HCT116 (cell line): ENCODE results near the gene GNAS-AS1. TPM values are rescaled to one million over a fixed set of nuclear protein-coding genes. Genes with fewer than 3 reads are reported as not detected.

Experiments used
- ATAC-seq: fragments of 200-7000 bp; cut with Tn5 transposase; 2 replicates; pipeline ENCODE4 v1.9.1; 2020; ENCODE audit warnings: mild to moderate bottlenecking, moderate library complexity
- Bru-seq: library from RNA; stranded (reverse); fragments of 400-500 nt; gene quantifications from one replicate; lab custom pipeline; 2021; lab: Mats Ljungman, UMichigan
- BruChase-seq, 2 experiments: library from RNA; stranded (reverse); fragments of 400-500 nt; gene quantifications; one replicate each; lab custom pipeline; 2021; lab: Mats Ljungman, UMichigan
- BruUV-seq: library from RNA; stranded (reverse); fragments of 400-500 nt; replicated peaks from 2 replicates; lab custom pipeline; 2021; lab: Mats Ljungman, UMichigan
- CTCF ChIA-PET: fragments of 300-600 bp; sonication (Branson Sonifier 250); formaldehyde crosslinking; loops from one replicate; lab custom pipeline; 2021; ENCODE audit warnings: antibody characterized with exemption; lab: Charles Lee
- POLR2A ChIA-PET: fragments of 300-600, 350-600 bp; sonication (Branson Sonifier 250); formaldehyde crosslinking; loops from one replicate; lab custom pipeline; 2021; ENCODE audit warnings: antibody characterized with exemption; lab: Charles Lee
- RAD21 ChIA-PET, 2 experiments: fragments of 300-600 bp; sonication (Branson Sonifier 250); formaldehyde crosslinking; loops; one replicate each; lab custom pipeline; 2023; ENCODE audit warnings: low total read pairs in 2 of 2; ENCODE audit not compliant: uncharacterized antibody in 2 of 2, unreplicated experiment in 2 of 2, low non-redundant PET in 1 of 2; lab: Charles Lee
- DNase-seq: peaks from one replicate; pipeline ENCODE4 v3.0.0-alpha.2; 2010; ENCODE audit warnings: low read depth, low spot score
- H2AFZ ChIP-seq: fragments of 200-600 bp; shearing (Covaris generic), sonication (generic); 2 replicates; pipeline ENCODE4 v1.6.1; 2017; ENCODE audit warnings: low read depth, mixed run types, mixed read lengths, antibody characterized with exemption, low read length; ENCODE audit not compliant: poor library complexity, severe bottlenecking
- H3K27ac ChIP-seq: 2 replicates; pipeline ENCODE4 v1.5.1; 2012; ENCODE audit warnings: low read depth, low read length
- H3K27me3 ChIP-seq: fragments of 200-600 bp; sonication (generic); 2 replicates; pipeline ENCODE4 v1.6.1; 2016; ENCODE audit warnings: mixed run types, low read length, mixed read lengths; ENCODE audit not compliant: insufficient read depth
- H3K36me3 ChIP-seq, 2 experiments: fragments of 200-500 bp in 1 of 2; fragments of 200-600 bp in 1 of 2; sonication (Bioruptor generic) in 1 of 2; sonication (generic) in 1 of 2; 2 replicates each; pipeline versions ENCODE4 v1.5.1 to v1.6.1; 2014 to 2016; ENCODE audit warnings: low read length in 2 of 2, inconsistent platforms in 1 of 2, mixed read lengths in 1 of 2, mixed run types in 1 of 2; ENCODE audit not compliant: insufficient read depth in 2 of 2, control insufficient read depth in 1 of 2
- H3K4me1 ChIP-seq, 2 experiments: fragments of 200-600 bp in 1 of 2; sonication (generic) in 1 of 2; 2 replicates each; pipeline versions ENCODE4 v1.5.1 to v1.6.1; 2012 to 2017; ENCODE audit warnings: low read length in 2 of 2, inconsistent platforms in 1 of 2, mild to moderate bottlenecking in 1 of 2, mixed read lengths in 1 of 2, mixed run types in 1 of 2, moderate library complexity in 1 of 2; ENCODE audit not compliant: insufficient read depth in 2 of 2, control insufficient read depth in 1 of 2
- H3K4me2 ChIP-seq: fragments of 200-600 bp; sonication (generic); 2 replicates; pipeline ENCODE4 v1.6.1; 2017; ENCODE audit warnings: mixed run types, low read length, mixed read lengths
- H3K4me3 ChIP-seq, 2 experiments: fragments of 200-600 bp in 1 of 2; sonication (generic) in 1 of 2; replicated peaks in 1 of 2; 2 replicates each; pipeline ENCODE4 v1.5.1; 2011 to 2016; ENCODE audit warnings: low read length in 2 of 2, control low read depth in 1 of 2, low read depth in 1 of 2, mild to moderate bottlenecking in 1 of 2, mixed read lengths in 1 of 2, mixed run types in 1 of 2
- H3K79me2 ChIP-seq: fragments of 200-600 bp; sonication (generic); 2 replicates; pipeline ENCODE4 v1.6.1; 2017; ENCODE audit warnings: mild to moderate bottlenecking, mixed run types, low read length, moderate library complexity, mixed read lengths; ENCODE audit not compliant: insufficient read depth
- H3K9ac ChIP-seq: fragments of 200-600 bp; sonication (generic); 2 replicates; pipeline ENCODE4 v1.6.1; 2016; ENCODE audit warnings: low read length, mixed read lengths
- H3K9me2 ChIP-seq: fragments of 200-600 bp; sonication (generic), shearing (Covaris generic); 2 replicates; pipeline ENCODE4 v1.6.1; 2017; ENCODE audit warnings: mixed run types, mild to moderate bottlenecking, moderate library complexity; ENCODE audit not compliant: insufficient read depth
- H3K9me3 ChIP-seq, 2 experiments: fragments of 200-500 bp in 1 of 2; fragments of 200-600 bp in 1 of 2; sonication (Bioruptor generic) in 1 of 2; sonication (generic) in 1 of 2; 2 replicates each; pipeline ENCODE4 v1.6.1; 2014 to 2017; ENCODE audit warnings: low read length in 2 of 2, mixed read lengths in 2 of 2, inconsistent platforms in 1 of 2, low read depth in 1 of 2, mild to moderate bottlenecking in 1 of 2, mixed run types in 1 of 2, moderate library complexity in 1 of 2; ENCODE audit not compliant: control insufficient read depth in 1 of 2, insufficient read depth in 1 of 2
- H4K20me1 ChIP-seq: fragments of 200-600 bp; sonication (generic), shearing (Covaris generic); 2 replicates; pipeline ENCODE4 v1.6.1; 2017; ENCODE audit warnings: mixed run types, mild to moderate bottlenecking, moderate library complexity; ENCODE audit not compliant: insufficient read depth
- CEBPB ChIP-seq: IDR thresholded peaks from 2 replicates; pipeline ENCODE4 v1.6.1; 2012; ENCODE audit warnings: low read depth
- EGR1 ChIP-seq: IDR thresholded peaks from 2 replicates; pipeline ENCODE4 v1.6.1; 2012; ENCODE audit warnings: low read depth
- ELF1 ChIP-seq: IDR thresholded peaks from 2 replicates; pipeline ENCODE4 v1.6.1; 2012; ENCODE audit warnings: low read depth, borderline replicate concordance
- FOSL1 ChIP-seq: IDR thresholded peaks from 2 replicates; pipeline ENCODE4 v1.6.1; 2012; ENCODE audit warnings: low read depth
- POLR2A ChIP-seq: IDR thresholded peaks from 2 replicates; pipeline ENCODE4 v1.7.0; 2011; ENCODE audit warnings: borderline replicate concordance; ENCODE audit not compliant: insufficient read depth, insufficient read length; ENCODE audit errors: extremely low read depth
- POLR2AphosphoS5 ChIP-seq: IDR thresholded peaks from 2 replicates; pipeline ENCODE4 v1.6.1; 2011; ENCODE audit warnings: mild to moderate bottlenecking, low read depth, low read length, moderate library complexity
- ZNF274 ChIP-seq: fragments of 200-500 bp; sonication (Bioruptor generic); IDR thresholded peaks from 2 replicates; pipeline ENCODE4 v1.6.1; 2014; ENCODE audit warnings: mild to moderate bottlenecking, low read depth, low read length, inconsistent platforms
- intact Hi-C: fragments of 100-400 bp; cut with micrococcal nuclease; formaldehyde crosslinking; loops from 2 replicates; pipeline ENCODE4 v1.10.0; 2022
- long read RNA-seq: library from polyadenylated mRNA; unstranded; transcript quantifications from one replicate; pipeline ENCODE4 v2.0.0, GENCODE V29; 2021; ENCODE audit not compliant: unreplicated experiment
- polyA plus RNA-seq: library from polyadenylated mRNA; unstranded; fragments of >200 nt; gene quantifications from 2 replicates; pipeline ENCODE4 v1.2.1, GENCODE V29; 2012; ENCODE audit warnings: missing spikeins
- total RNA-seq: library from RNA; stranded (reverse); gene quantifications from one replicate; pipeline ENCODE4 v1.2.1, GENCODE V29; 2021; ENCODE audit not compliant: unreplicated experiment
- TF ChIP-seq, protein P1 (sequence below), 3 experiments: fragments of 200-600 bp in 1 of 3; sonication (generic) in 1 of 3; IDR thresholded peaks in 2 of 3; conservative IDR thresholded peaks in 1 of 3; 2 replicates each; pipeline ENCODE4 v1.5.1; 2012 to 2017; ENCODE audit warnings: low read depth in 2 of 3, low read length in 2 of 3, antibody characterized with exemption in 1 of 3, borderline replicate concordance in 1 of 3, control low read depth in 1 of 3, mild to moderate bottlenecking in 1 of 3, mixed read lengths in 1 of 3, mixed run types in 1 of 3, moderate library complexity in 1 of 3; ENCODE audit not compliant: insufficient read depth in 1 of 3

Gene GNAS-AS1
- total RNA-seq (not detected), Bru-seq, nascent RNA (percentile 34 among the genes with signal in this experiment), BruChase-seq, experiment 1, labeled RNA remaining after a 6-hour chase (percentile 37 among the genes with signal in this experiment), BruChase-seq, experiment 2, labeled RNA remaining after a 2-hour chase (percentile 38 among the genes with signal in this experiment)
- polyA plus RNA-seq: not detected in 2 replicates
- long read RNA-seq: 0 reads

DNA sequence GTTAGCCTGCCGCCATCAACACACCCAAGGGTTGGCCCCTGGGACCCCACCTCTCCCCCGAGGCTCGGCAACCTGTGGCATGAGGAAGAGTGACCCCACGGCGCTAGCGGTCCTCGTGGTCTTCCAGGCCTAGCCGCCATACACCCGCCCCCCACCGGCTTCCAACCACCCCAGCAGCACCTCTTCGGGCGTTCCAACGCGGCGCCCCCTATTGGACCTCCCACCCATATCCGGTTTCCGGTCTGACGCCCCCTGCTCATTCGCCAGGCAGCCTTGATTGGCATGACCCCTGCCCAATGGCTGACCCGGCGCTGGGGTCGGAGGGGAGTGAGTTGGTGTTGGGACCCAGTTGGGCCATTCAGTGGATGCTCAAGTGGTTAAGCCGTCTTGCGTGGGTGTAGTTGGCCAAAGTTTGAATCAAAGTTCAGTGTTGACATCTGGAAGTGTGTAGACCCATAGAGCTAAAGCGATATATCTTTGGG is at the start of gene GNAS-AS1:
TSS of gene GNAS-AS1 (minus strand) at position 210 of the 482 bp plus-strand sequence.
- no peaks in the 10 kb centered on the region for H3K9me3 ChIP-seq
- DNase-seq (no peak), ATAC-seq (no peak)
- no peak within 1 kb of the TSS for H3K27ac ChIP-seq
- no peaks in the 10 kb centered on the region for H3K36me3 ChIP-seq
- no peak within 1 kb of the TSS for H3K9ac ChIP-seq
- H2AFZ ChIP-seq: no peak within 1 kb of the TSS
- no peak within 1 kb of the TSS for H3K4me3 ChIP-seq
- peaks cover 24% of the 10 kb centered on the region; the same call in 1 of the 2 replicates for H3K27me3 ChIP-seq
- no peaks in the 10 kb centered on the region for H3K9me2 ChIP-seq
- POLR2A ChIA-PET: no interaction called here
- no peaks in the 10 kb centered on the region for H3K79me2 ChIP-seq
- intact Hi-C loops: no loop called here
- no peaks in the 10 kb centered on the region for H4K20me1 ChIP-seq
- no peak for TF ChIP-seq ZNF274
- TF ChIP-seq ELF1: no peak
- no peak for TF ChIP-seq CEBPB
- TF ChIP-seq POLR2AphosphoS5: no peak
- TF ChIP-seq FOSL1: no peak
- TF ChIP-seq POLR2A: no peak
- TF ChIP-seq EGR1: no peak
- TF ChIP-seq, protein P1, sequence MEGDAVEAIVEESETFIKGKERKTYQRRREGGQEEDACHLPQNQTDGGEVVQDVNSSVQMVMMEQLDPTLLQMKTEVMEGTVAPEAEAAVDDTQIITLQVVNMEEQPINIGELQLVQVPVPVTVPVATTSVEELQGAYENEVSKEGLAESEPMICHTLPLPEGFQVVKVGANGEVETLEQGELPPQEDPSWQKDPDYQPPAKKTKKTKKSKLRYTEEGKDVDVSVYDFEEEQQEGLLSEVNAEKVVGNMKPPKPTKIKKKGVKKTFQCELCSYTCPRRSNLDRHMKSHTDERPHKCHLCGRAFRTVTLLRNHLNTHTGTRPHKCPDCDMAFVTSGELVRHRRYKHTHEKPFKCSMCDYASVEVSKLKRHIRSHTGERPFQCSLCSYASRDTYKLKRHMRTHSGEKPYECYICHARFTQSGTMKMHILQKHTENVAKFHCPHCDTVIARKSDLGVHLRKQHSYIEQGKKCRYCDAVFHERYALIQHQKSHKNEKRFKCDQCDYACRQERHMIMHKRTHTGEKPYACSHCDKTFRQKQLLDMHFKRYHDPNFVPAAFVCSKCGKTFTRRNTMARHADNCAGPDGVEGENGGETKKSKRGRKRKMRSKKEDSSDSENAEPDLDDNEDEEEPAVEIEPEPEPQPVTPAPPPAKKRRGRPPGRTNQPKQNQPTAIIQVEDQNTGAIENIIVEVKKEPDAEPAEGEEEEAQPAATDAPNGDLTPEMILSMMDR (IDR thresholded peaks at IDR 0.05 in 2 of 3, conservative IDR thresholded peaks at IDR 0.05 in 1 of 3; ENCODE audit: borderline replicate concordance in 1 of 3, insufficient read depth in 1 of 3, low read depth in 2 of 3, low read length in 2 of 3): no peak
- RAD21 ChIA-PET: no interaction called here
- CTCF ChIA-PET: no interaction called here
- H3K4me2 ChIP-seq: no peak within 1 kb of the TSS
- no TSS peak for BruUV-seq
- H3K4me1 ChIP-seq: no peaks in the 10 kb centered on the region
